Prostate gland (tissue), 2 donors: ENCODE results near the gene TMEM140.
"Not testable (repeated sequence)": the region's sequence is repeated elsewhere in the genome, so short reads cannot be mapped to it uniquely, and the experiment has no call there.

Source experiments
- CTCF ChIP-seq, 4 experiments: fragments of 200-600 bp in 2 of 4; fragments of 450-650 bp in 2 of 4; sonication (generic) in 2 of 4; IDR thresholded peaks; 1 replicate in 3 of 4; 2 replicates in 1 of 4; pipeline ENCODE4 v1.5.1; 2016 to 2019; ENCODE audit warnings: antibody characterized with exemption in 4 of 4, mild to moderate bottlenecking in 2 of 4, moderate library complexity in 2 of 4
- POLR2AphosphoS5 ChIP-seq: sonication (generic); formaldehyde crosslinking; IDR thresholded peaks from one replicate; pipeline ENCODE4 v1.6.1; 2017; ENCODE audit warnings: antibody characterized with exemption

- not testable (repeated sequence) for TF ChIP-seq CTCF (IDR thresholded peaks at IDR 0.05); POLR2AphosphoS5
Measured at GRCh38 chr7:135124631-135125030, 23.2 kb upstream of the TMEM140 start.
